WTC11 (cell line): ENCODE results near the gene DUSP19.

Experiments used
- ELF4 ChIP-seq: sonication (generic); formaldehyde crosslinking; IDR thresholded peaks from 2 replicates; pipeline ENCODE4 v1.8.1; 2022; ENCODE audit warnings: low read depth, mild to moderate bottlenecking, moderate library complexity, missing genetic modification reagents
- ETV6 ChIP-seq: sonication (generic); formaldehyde crosslinking; IDR thresholded peaks from 2 replicates; pipeline ENCODE4 v1.8.1; 2022; ENCODE audit warnings: mild to moderate bottlenecking, missing genetic modification reagents
- TP53 ChIP-seq: sonication (generic); formaldehyde crosslinking; IDR thresholded peaks from 2 replicates; pipeline ENCODE4 v1.8.1; 2023; ENCODE audit warnings: mild to moderate bottlenecking, missing genetic modification reagents
- TF ChIP-seq, protein P1 (sequence below): fragments of 200-600 bp; IDR thresholded peaks from 2 replicates; pipeline ENCODE4 v1.8.0; 2022; ENCODE audit warnings: antibody characterized with exemption

DNA sequence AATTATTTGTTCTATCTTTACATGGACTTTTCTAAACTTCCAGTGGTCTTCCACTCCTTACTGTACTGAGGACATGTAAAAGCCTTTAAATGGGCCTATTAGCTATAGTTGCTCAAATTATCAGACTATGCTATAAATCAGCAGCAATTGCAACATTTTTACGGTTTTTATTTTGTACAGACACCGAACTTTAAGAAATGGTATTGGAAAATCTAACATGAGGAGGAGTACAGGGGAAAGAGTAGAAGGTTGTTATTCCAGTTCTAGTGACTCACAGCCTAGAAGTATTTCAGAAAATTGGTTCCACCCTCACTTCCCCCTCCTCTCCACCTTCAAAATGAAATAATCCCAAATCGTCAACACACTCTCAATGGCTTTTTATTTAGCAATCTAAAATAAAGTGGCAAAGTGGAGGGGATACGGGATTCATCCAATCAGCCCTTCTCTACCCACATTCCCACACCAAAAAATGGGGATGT is 41.4 kb upstream of the DUSP19 start:
- TF ChIP-seq, protein P1, sequence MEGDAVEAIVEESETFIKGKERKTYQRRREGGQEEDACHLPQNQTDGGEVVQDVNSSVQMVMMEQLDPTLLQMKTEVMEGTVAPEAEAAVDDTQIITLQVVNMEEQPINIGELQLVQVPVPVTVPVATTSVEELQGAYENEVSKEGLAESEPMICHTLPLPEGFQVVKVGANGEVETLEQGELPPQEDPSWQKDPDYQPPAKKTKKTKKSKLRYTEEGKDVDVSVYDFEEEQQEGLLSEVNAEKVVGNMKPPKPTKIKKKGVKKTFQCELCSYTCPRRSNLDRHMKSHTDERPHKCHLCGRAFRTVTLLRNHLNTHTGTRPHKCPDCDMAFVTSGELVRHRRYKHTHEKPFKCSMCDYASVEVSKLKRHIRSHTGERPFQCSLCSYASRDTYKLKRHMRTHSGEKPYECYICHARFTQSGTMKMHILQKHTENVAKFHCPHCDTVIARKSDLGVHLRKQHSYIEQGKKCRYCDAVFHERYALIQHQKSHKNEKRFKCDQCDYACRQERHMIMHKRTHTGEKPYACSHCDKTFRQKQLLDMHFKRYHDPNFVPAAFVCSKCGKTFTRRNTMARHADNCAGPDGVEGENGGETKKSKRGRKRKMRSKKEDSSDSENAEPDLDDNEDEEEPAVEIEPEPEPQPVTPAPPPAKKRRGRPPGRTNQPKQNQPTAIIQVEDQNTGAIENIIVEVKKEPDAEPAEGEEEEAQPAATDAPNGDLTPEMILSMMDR = no peak
- TF ChIP-seq TP53 (CRISPR knock-in tag) = no peak
- TF ChIP-seq ELF4 (CRISPR knock-in tag) = no peak
- no peak for TF ChIP-seq ETV6 (CRISPR knock-in tag)
